ENCODE data around the gene NCKAP5.

- TF ChIP-seq CTCF (conservative IDR thresholded peaks at IDR 0.05) (no peak), EZH2 (IDR thresholded peaks at IDR 0.05; ENCODE audit: low read depth) (no peak)
Observed at GRCh38 chr2:133341575-133341974, 226.7 kb downstream of the NCKAP5 start.
